ENCODE results near the gene OXER1. TPM values are rescaled to one million over a fixed set of nuclear protein-coding genes. Genes with fewer than 3 reads are reported as not detected.

OXER1 gene
- total and polyA plus RNA-seq, 2 of the 13 experiments (the other 11 are each of a cell fraction or from before 2014, with no cell fraction given), result 8.0 to 9.0 TPM

DNA sequence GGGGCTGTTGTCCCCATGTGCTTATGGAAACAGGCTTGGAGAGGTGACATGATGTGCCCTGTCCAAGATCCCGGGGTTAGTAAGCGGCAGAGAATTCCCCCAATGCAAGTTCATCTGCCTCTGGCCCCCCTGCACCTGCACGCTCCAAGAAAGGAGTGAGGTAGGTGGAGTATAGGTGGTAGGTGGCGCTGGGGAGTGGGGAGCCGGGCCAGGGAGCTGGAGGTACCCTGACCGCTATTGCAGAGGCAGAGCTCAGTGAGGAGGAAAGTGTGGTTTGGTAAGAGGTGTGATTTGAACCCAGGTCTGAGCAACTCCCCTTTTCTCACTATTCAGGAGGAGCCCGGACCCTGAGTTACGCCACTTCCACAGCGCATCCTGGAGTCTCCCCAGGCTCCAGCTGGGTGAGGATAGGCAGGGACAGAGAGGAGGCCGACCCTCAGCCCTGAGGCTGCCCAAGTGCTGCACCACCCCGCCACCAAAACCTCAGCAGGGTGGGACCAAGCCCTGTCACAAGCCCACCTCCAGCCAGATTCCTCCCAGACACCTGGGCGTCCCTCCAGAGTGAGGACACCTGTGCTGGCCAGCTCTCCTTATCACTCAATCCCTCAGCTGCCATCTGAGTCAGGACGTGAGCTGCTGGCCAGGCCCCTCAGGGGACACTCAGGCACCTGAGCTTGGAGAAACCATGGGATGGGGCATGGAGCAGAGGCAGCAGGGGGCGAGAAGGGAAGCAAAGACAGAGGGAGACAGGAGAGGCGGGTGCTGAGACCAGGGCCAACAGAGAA lies 22.8 kb upstream of the OXER1 start (continued):
- TF ChIP-seq ZBTB33 (CRISPR knock-in tag; IDR thresholded peaks at IDR 0.05), result no peak
- TF ChIP-seq MYC (CRISPR knock-in tag; IDR thresholded peaks at IDR 0.05; ENCODE audit: borderline replicate concordance), result peak; percentile 10; the same call in 1 of the 2 replicates
- peak; percentile 6 for TF ChIP-seq RBM39 (IDR thresholded peaks at IDR 0.05; ENCODE audit: low read depth, low read length, poor library complexity, severe bottlenecking)
- TF ChIP-seq TARDBP (CRISPR knock-in tag; IDR thresholded peaks at IDR 0.05), result no peak
- no peak for TF ChIP-seq ZMAT3 (CRISPR knock-in tag; conservative IDR thresholded peaks at IDR 0.05)
- TF ChIP-seq ZNF816 (CRISPR knock-in tag; IDR thresholded peaks at IDR 0.05; ENCODE audit: borderline replicate concordance), result no peak
- 0 out of 2 replicates have a peak, but pooled peaks have one; percentile 8 for TF ChIP-seq SALL1 (CRISPR knock-in tag; IDR thresholded peaks at IDR 0.05)
- TF ChIP-seq PREB (CRISPR knock-in tag; IDR thresholded peaks at IDR 0.05), result no peak
- TF ChIP-seq XRCC5 (optimal IDR thresholded peaks at IDR 0.05; ENCODE audit: low read length), result peak; percentile 13
- no peak for TF ChIP-seq ZNF234 (CRISPR knock-in tag; conservative IDR thresholded peaks at IDR 0.05)
- TF ChIP-seq ZNF776 (CRISPR knock-in tag; IDR thresholded peaks at IDR 0.05), result 0 out of 2 replicates have a peak, but pooled peaks have one; percentile 5
- TF ChIP-seq TAF15 (IDR thresholded peaks at IDR 0.05; ENCODE audit: low read depth, low read length, poor library complexity, severe bottlenecking), result no peak
- no peak for TF ChIP-seq SSRP1 (CRISPR knock-in tag; IDR thresholded peaks at IDR 0.05)
- no peak for TF ChIP-seq GLMP (CRISPR knock-in tag; IDR thresholded peaks at IDR 0.05; ENCODE audit: borderline replicate concordance)
- TF ChIP-seq THAP11 (CRISPR knock-in tag; IDR thresholded peaks at IDR 0.05), result no peak
- TF ChIP-seq GATA4 (IDR thresholded peaks at IDR 0.05; ENCODE audit: borderline replicate concordance, low read depth), result no peak
- TF ChIP-seq, protein P1, sequence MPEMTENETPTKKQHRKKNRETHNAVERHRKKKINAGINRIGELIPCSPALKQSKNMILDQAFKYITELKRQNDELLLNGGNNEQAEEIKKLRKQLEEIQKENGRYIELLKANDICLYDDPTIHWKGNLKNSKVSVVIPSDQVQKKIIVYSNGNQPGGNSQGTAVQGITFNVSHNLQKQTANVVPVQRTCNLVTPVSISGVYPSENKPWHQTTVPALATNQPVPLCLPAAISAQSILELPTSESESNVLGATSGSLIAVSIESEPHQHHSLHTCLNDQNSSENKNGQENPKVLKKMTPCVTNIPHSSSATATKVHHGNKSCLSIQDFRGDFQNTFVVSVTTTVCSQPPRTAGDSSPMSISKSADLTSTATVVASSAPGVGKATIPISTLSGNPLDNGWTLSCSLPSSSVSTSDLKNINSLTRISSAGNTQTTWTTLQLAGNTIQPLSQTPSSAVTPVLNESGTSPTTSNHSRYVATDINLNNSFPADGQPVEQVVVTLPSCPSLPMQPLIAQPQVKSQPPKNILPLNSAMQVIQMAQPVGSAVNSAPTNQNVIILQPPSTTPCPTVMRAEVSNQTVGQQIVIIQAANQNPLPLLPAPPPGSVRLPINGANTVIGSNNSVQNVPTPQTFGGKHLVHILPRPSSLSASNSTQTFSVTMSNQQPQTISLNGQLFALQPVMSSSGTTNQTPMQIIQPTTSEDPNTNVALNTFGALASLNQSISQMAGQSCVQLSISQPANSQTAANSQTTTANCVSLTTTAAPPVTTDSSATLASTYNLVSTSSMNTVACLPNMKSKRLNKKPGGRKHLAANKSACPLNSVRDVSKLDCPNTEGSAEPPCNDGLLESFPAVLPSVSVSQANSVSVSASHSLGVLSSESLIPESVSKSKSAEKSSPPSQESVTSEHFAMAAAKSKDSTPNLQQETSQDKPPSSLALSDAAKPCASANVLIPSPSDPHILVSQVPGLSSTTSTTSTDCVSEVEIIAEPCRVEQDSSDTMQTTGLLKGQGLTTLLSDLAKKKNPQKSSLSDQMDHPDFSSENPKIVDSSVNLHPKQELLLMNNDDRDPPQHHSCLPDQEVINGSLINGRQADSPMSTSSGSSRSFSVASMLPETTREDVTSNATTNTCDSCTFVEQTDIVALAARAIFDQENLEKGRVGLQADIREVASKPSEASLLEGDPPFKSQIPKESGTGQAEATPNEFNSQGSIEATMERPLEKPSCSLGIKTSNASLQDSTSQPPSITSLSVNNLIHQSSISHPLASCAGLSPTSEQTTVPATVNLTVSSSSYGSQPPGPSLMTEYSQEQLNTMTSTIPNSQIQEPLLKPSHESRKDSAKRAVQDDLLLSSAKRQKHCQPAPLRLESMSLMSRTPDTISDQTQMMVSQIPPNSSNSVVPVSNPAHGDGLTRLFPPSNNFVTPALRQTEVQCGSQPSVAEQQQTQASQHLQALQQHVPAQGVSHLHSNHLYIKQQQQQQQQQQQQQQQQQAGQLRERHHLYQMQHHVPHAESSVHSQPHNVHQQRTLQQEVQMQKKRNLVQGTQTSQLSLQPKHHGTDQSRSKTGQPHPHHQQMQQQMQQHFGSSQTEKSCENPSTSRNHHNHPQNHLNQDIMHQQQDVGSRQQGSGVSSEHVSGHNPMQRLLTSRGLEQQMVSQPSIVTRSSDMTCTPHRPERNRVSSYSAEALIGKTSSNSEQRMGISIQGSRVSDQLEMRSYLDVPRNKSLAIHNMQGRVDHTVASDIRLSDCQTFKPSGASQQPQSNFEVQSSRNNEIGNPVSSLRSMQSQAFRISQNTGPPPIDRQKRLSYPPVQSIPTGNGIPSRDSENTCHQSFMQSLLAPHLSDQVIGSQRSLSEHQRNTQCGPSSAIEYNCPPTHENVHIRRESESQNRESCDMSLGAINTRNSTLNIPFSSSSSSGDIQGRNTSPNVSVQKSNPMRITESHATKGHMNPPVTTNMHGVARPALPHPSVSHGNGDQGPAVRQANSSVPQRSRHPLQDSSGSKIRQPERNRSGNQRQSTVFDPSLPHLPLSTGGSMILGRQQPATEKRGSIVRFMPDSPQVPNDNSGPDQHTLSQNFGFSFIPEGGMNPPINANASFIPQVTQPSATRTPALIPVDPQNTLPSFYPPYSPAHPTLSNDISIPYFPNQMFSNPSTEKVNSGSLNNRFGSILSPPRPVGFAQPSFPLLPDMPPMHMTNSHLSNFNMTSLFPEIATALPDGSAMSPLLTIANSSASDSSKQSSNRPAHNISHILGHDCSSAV (CRISPR knock-in tag; IDR thresholded peaks at IDR 0.05; ENCODE audit: borderline replicate concordance), result no peak
